ENCODE data around the gene INIP. TPM values are rescaled to one million over a fixed set of nuclear protein-coding genes. Genes with fewer than 3 reads are reported as not detected.

The INIP gene
- total RNA-seq, 1 donor, result 15.6 TPM

- H3K9me3 ChIP-seq (ENCODE audit: low read depth, low read length), result no peaks in the 10 kb centered on the region
These were observed 21.5 kb downstream of the INIP start for GRCh38 chr9:112696461-112696860.

DNA sequence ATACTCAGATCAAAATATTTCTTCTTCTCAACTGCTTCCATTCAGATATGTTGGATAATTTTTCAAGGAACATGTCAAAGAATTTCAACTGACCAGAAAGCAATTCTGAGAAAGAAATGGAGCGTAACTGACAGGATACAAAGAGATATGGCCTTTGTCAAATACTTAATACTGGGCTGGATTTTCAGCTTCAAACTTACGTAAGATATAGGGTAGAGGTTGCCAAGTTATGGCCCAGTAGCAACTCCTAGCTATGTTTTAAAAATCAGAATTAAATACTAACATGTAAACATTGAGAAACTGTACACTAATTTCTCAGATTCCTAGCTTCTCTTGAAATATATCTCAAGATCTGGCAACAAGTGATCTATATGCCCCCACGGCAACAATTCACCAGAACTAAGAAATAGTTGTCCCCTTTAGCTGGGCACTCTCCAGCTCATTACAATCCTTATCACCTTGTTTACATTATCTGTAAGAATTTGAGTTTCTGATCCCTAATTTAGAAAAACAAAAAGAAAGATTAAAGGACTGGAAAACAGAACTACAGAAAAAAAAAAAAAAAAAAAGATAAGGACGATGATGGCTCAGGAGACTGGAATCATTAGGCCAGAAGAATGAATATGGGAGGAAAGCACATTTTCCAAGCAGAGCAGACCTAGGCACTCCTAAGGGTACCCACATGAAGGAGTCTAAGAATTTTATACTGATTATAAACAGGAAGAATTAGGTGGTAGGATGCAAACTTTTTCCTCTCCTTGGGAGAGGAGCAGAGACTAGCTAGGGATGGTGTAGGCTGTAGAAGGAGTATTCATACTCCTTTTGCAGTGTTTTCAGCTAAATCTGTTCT, 23.0 kb downstream of the INIP start:
- Histone ChIP-seq H3K4me2 (ENCODE audit: insufficient read depth, low read length) (no peak overlapping the region), H3K36me3 (ENCODE audit: insufficient read depth, low read length) (peaks cover 22% of the 10 kb centered on the region), H4K20me1 (ENCODE audit: insufficient read depth, low read length) (peaks cover 5% of the 10 kb centered on the region), H3K9me3 (ENCODE audit: low read depth, low read length) (no peaks in the 10 kb centered on the region), H3K4me1 (ENCODE audit: insufficient read depth, low read length) (no peaks in the 10 kb centered on the region), H2AFZ (ENCODE audit: low read length) (no peak overlapping the region), H3K4me3 (ENCODE audit: insufficient read depth, low read length) (no peak overlapping the region), H3K27me3 (ENCODE audit: insufficient read depth, low read length) (no peaks in the 10 kb centered on the region), H3K27ac (ENCODE audit: low read depth, low read length) (no peak overlapping the region), H3K79me2 (ENCODE audit: insufficient read depth, low read length) (peaks cover 5% of the 10 kb centered on the region)
- TF ChIP-seq, protein P1, sequence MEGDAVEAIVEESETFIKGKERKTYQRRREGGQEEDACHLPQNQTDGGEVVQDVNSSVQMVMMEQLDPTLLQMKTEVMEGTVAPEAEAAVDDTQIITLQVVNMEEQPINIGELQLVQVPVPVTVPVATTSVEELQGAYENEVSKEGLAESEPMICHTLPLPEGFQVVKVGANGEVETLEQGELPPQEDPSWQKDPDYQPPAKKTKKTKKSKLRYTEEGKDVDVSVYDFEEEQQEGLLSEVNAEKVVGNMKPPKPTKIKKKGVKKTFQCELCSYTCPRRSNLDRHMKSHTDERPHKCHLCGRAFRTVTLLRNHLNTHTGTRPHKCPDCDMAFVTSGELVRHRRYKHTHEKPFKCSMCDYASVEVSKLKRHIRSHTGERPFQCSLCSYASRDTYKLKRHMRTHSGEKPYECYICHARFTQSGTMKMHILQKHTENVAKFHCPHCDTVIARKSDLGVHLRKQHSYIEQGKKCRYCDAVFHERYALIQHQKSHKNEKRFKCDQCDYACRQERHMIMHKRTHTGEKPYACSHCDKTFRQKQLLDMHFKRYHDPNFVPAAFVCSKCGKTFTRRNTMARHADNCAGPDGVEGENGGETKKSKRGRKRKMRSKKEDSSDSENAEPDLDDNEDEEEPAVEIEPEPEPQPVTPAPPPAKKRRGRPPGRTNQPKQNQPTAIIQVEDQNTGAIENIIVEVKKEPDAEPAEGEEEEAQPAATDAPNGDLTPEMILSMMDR (IDR thresholded peaks at IDR 0.05; ENCODE audit: extremely low read depth, low read depth, low read length), result no peak
- no peak for DNase-seq (ENCODE audit: insufficient read length, low spot score, missing footprints)

More at GRCh38 chr9:112696461-112696860, 21.5 kb downstream of the INIP start:
- H3K4me3 ChIP-seq (ENCODE audit: insufficient read depth, low read length), result no peak overlapping the region
- peaks cover 5% of the 10 kb centered on the region for H3K79me2 ChIP-seq (ENCODE audit: insufficient read depth, low read length)
- peaks cover 5% of the 10 kb centered on the region for H4K20me1 ChIP-seq (ENCODE audit: insufficient read depth, low read length)
- H3K4me2 ChIP-seq (ENCODE audit: insufficient read depth, low read length), result no peak overlapping the region
- TF ChIP-seq, protein P1 (IDR thresholded peaks at IDR 0.05; ENCODE audit: extremely low read depth, low read depth, low read length), result no peak
- peaks cover 17% of the 10 kb centered on the region for H3K36me3 ChIP-seq (ENCODE audit: insufficient read depth, low read length)
- H3K4me1 ChIP-seq (ENCODE audit: insufficient read depth, low read length), result peaks cover 3% of the 10 kb centered on the region
- H3K27me3 ChIP-seq (ENCODE audit: insufficient read depth, low read length), result no peaks in the 10 kb centered on the region
- H3K27ac ChIP-seq (ENCODE audit: low read depth, low read length), result no peak overlapping the region
- no peak for DNase-seq (ENCODE audit: insufficient read length, low spot score, missing footprints)
- H2AFZ ChIP-seq (ENCODE audit: low read length), result no peak overlapping the region

DNA sequence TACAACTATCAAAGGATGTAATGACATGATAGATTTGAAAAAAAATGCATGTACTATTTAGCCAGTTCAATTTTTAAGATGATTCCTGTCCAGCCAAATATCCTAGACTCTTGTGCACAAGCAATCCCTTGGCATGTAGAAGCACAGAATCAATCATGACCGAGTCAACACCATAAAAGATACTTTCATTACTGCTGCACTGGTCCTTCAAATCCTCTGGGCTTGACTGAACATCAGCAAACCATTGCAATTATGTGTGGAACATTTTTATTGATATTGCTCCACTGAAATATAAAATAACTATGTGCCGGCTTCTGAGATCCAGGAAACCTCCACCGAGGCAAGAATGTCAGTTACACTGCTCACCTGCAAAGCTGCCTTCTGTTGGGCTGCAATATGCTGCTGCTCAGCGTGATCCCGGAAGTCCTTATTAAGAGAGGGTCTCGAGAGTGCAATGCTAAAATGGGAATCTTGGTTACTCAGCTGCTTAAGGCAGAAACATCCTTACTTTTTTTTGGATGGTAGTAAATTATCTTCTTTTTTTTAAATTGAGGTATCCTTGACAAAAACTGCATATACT, 28.7 kb downstream of the INIP start:
- TF ChIP-seq, protein P1 (IDR thresholded peaks at IDR 0.05; ENCODE audit: extremely low read depth, low read depth, low read length), result no peak
- no peak overlapping the region for H3K27ac ChIP-seq (ENCODE audit: low read depth, low read length)
- no peaks in the 10 kb centered on the region for H3K4me1 ChIP-seq (ENCODE audit: insufficient read depth, low read length)
- no peak overlapping the region for H3K4me2 ChIP-seq (ENCODE audit: insufficient read depth, low read length)
- no peaks in the 10 kb centered on the region for H3K27me3 ChIP-seq (ENCODE audit: insufficient read depth, low read length)
- peaks cover 35% of the 10 kb centered on the region for H3K36me3 ChIP-seq (ENCODE audit: insufficient read depth, low read length)
- H3K4me3 ChIP-seq (ENCODE audit: insufficient read depth, low read length), result no peak overlapping the region
- H2AFZ ChIP-seq (ENCODE audit: low read length), result no peak overlapping the region
- no peaks in the 10 kb centered on the region for H4K20me1 ChIP-seq (ENCODE audit: insufficient read depth, low read length)
- H3K79me2 ChIP-seq (ENCODE audit: insufficient read depth, low read length), result no peaks in the 10 kb centered on the region
- H3K9me3 ChIP-seq (ENCODE audit: low read depth, low read length), result no peaks in the 10 kb centered on the region
- DNase-seq (ENCODE audit: insufficient read length, low spot score, missing footprints), result no peak

GRCh38 chr9:112680731-112681402, 37.0 kb downstream of the INIP start:
- no peaks in the 10 kb centered on the region for H4K20me1 ChIP-seq (ENCODE audit: insufficient read depth, low read length)

More at GRCh38 chr9:112680731-112681402, 37.0 kb downstream of the INIP start:
- H3K9me3 ChIP-seq (ENCODE audit: low read depth, low read length), result peaks cover 2% of the 10 kb centered on the region
- no peaks in the 10 kb centered on the region for H3K79me2 ChIP-seq (ENCODE audit: insufficient read depth, low read length)
- H2AFZ ChIP-seq (ENCODE audit: low read length), result no peak overlapping the region
- TF ChIP-seq, protein P1 (IDR thresholded peaks at IDR 0.05; ENCODE audit: extremely low read depth, low read depth, low read length), result no peak
- H3K27ac ChIP-seq (ENCODE audit: low read depth, low read length), result no peak overlapping the region
- no peak for DNase-seq (ENCODE audit: insufficient read length, low spot score, missing footprints)
- no peak overlapping the region for H3K4me2 ChIP-seq (ENCODE audit: insufficient read depth, low read length)
- H3K36me3 ChIP-seq (ENCODE audit: insufficient read depth, low read length), result peaks cover 5% of the 10 kb centered on the region
- H3K27me3 ChIP-seq (ENCODE audit: insufficient read depth, low read length), result no peaks in the 10 kb centered on the region
- H3K4me1 ChIP-seq (ENCODE audit: insufficient read depth, low read length), result no peaks in the 10 kb centered on the region
- H3K4me3 ChIP-seq (ENCODE audit: insufficient read depth, low read length), result no peak overlapping the region
